H1 (cell line): ENCODE measurements around the gene IKZF1. TPM values are rescaled to one million over a fixed set of nuclear protein-coding genes. Genes with fewer than 3 reads are reported as not detected.

Source experiments
- CTCF ChIA-PET: fragments of 300-600 bp; sonication (Branson Sonifier 250); formaldehyde crosslinking; loops from one replicate; lab custom pipeline; 2021; ENCODE audit not compliant: partially characterized antibody; lab: Charles Lee
- POLR2A ChIA-PET: fragments of 300-600 bp; sonication (Branson Sonifier 250); formaldehyde crosslinking; loops from one replicate; lab custom pipeline; 2021; ENCODE audit warnings: inconsistent platforms; ENCODE audit not compliant: partially characterized antibody; lab: Charles Lee
- DNase-seq, 2 experiments: peaks; one replicate each; pipeline versions ENCODE4 v3.0.0 to v3.0.0-alpha.2; 2010 to 2022; ENCODE audit warnings: low spot score in 2 of 2, low read depth in 1 of 2, mixed read lengths in 1 of 2
- FAIRE-seq: peaks from 2 replicates; lab custom pipeline; 2011; peaks lifted over from hg19 to GRCh38; lab: Jason Lieb, UNC
- H2AFZ ChIP-seq: 2 replicates; pipeline ENCODE4 v1.8.1; 2012; ENCODE audit warnings: low read length, inconsistent platforms
- H2AK5ac ChIP-seq: 2 replicates; pipeline ENCODE4 v1.6.1; 2013; ENCODE audit warnings: low read depth, low read length
- H2BK120ac ChIP-seq: replicated peaks from 2 replicates; pipeline ENCODE3; 2013; ENCODE audit warnings: low read depth, low read length, inconsistent platforms
- H2BK12ac ChIP-seq: 2 replicates; pipeline ENCODE4 v1.6.1; 2013; ENCODE audit warnings: low read depth, low read length
- H2BK15ac ChIP-seq: 2 replicates; pipeline ENCODE4 v1.6.1; 2013; ENCODE audit warnings: low read length
- H2BK20ac ChIP-seq: 2 replicates; pipeline ENCODE4 v1.6.1; 2013; ENCODE audit warnings: low read length
- H2BK5ac ChIP-seq: 2 replicates; pipeline ENCODE4 v1.6.1; 2013; ENCODE audit warnings: low read depth, low read length
- H3K14ac ChIP-seq: 2 replicates; pipeline ENCODE4 v1.6.1; 2013; ENCODE audit warnings: inconsistent platforms; ENCODE audit not compliant: insufficient read length
- H3K18ac ChIP-seq: 2 replicates; pipeline ENCODE4 v1.6.1; 2013; ENCODE audit warnings: low read length; ENCODE audit errors: extremely low read depth
- H3K23ac ChIP-seq: 2 replicates; pipeline ENCODE4 v1.6.1; 2013; ENCODE audit warnings: inconsistent platforms; ENCODE audit not compliant: insufficient read length
- H3K23me2 ChIP-seq: 2 replicates; pipeline ENCODE4 v1.6.1; 2013; ENCODE audit warnings: low read depth, low read length
- H3K27ac ChIP-seq: 2 replicates; pipeline ENCODE4 v1.6.1; 2011; ENCODE audit warnings: low read depth, low read length, inconsistent platforms
- H3K27me3 ChIP-seq, 4 experiments: replicated peaks in 1 of 4; 1 replicate in 1 of 4; 2 replicates in 3 of 4; pipeline versions ENCODE4 v1.6.1 to v1.8.1; 2011 to 2013; ENCODE audit warnings: low read length in 3 of 4, mild to moderate bottlenecking in 3 of 4, inconsistent platforms in 2 of 4, mixed read lengths in 2 of 4, moderate library complexity in 1 of 4; ENCODE audit not compliant: control insufficient read depth in 3 of 4, insufficient read depth in 3 of 4; ENCODE audit errors: extremely low read depth in 1 of 4
- H3K36me3 ChIP-seq, 4 experiments: 2 replicates each; pipeline versions ENCODE4 v1.6.1 to v1.8.1; 2011 to 2013; ENCODE audit warnings: mild to moderate bottlenecking in 4 of 4, low read length in 3 of 4, moderate library complexity in 2 of 4, control low read depth in 1 of 4, inconsistent platforms in 1 of 4; ENCODE audit not compliant: insufficient read depth in 4 of 4, control insufficient read depth in 2 of 4
- H3K4ac ChIP-seq: replicated peaks from 2 replicates; pipeline ENCODE3; 2013; ENCODE audit warnings: low read length, low read depth, mixed read lengths, inconsistent platforms; ENCODE audit not compliant: insufficient read length
- H3K4me1 ChIP-seq, 4 experiments: replicated peaks in 1 of 4; 1 replicate in 1 of 4; 2 replicates in 3 of 4; pipeline versions ENCODE4 v1.6.1 to v1.8.1; 2011 to 2013; ENCODE audit warnings: low read length in 3 of 4, inconsistent platforms in 2 of 4, mixed read lengths in 1 of 4; ENCODE audit not compliant: insufficient read depth in 4 of 4, control insufficient read depth in 3 of 4
- H3K4me2 ChIP-seq, 2 experiments: 2 replicates each; pipeline versions ENCODE4 v1.6.1 to v1.8.1; 2011 to 2013; ENCODE audit warnings: low read depth in 2 of 2, low read length in 2 of 2, control low read depth in 1 of 2, inconsistent platforms in 1 of 2, mild to moderate bottlenecking in 1 of 2; ENCODE audit not compliant: insufficient read depth in 1 of 2
- H3K4me3 ChIP-seq, 4 experiments: fragments of 200-600, 300-600 bp in 1 of 4; sonication (generic), shearing (Covaris generic), sonication (Bioruptor Twin) in 1 of 4; 2 replicates each; pipeline versions ENCODE4 v1.5.1 to v1.8.1; 2011 to 2016; ENCODE audit warnings: low read length in 4 of 4, low read depth in 3 of 4, control low read depth in 2 of 4, inconsistent platforms in 2 of 4, mild to moderate bottlenecking in 2 of 4, mixed read lengths in 1 of 4, moderate library complexity in 1 of 4; ENCODE audit not compliant: insufficient read depth in 2 of 4; ENCODE audit errors: extremely low read depth in 1 of 4
- H3K56ac ChIP-seq: replicated peaks from 2 replicates; pipeline ENCODE3; 2013; ENCODE audit warnings: low read depth, mild to moderate bottlenecking, mixed read lengths, low read length, inconsistent platforms; ENCODE audit not compliant: insufficient read length
- H3K79me1 ChIP-seq: 2 replicates; pipeline ENCODE4 v1.6.1; 2013; ENCODE audit warnings: low read depth, low read length, control low read depth
- H3K79me2 ChIP-seq, 2 experiments: 2 replicates each; pipeline versions ENCODE4 v1.6.1 to v1.8.1; 2012 to 2013; ENCODE audit warnings: low read length in 2 of 2, mild to moderate bottlenecking in 2 of 2, inconsistent platforms in 1 of 2; ENCODE audit not compliant: insufficient read depth in 2 of 2, control insufficient read depth in 1 of 2
- H3K9ac ChIP-seq, 4 experiments: replicated peaks in 1 of 4; 1 replicate in 1 of 4; 2 replicates in 3 of 4; pipeline versions ENCODE4 v1.6.1 to v1.8.1; 2011 to 2013; ENCODE audit warnings: low read depth in 3 of 4, low read length in 3 of 4, control low read depth in 2 of 4, mild to moderate bottlenecking in 2 of 4, moderate library complexity in 2 of 4, inconsistent platforms in 1 of 4; ENCODE audit errors: extremely low read depth in 1 of 4
- H3K9me3 ChIP-seq, 2 experiments: 2 replicates each; pipeline versions ENCODE4 v1.6.1 to v1.8.1; 2012 to 2013; ENCODE audit warnings: mild to moderate bottlenecking in 2 of 2, moderate library complexity in 2 of 2, control low read depth in 1 of 2, inconsistent platforms in 1 of 2, low read depth in 1 of 2, low read length in 1 of 2, mixed read lengths in 1 of 2; ENCODE audit not compliant: insufficient read depth in 2 of 2
- H4K20me1 ChIP-seq, 2 experiments: replicated peaks in 1 of 2; 2 replicates each; pipeline versions ENCODE3 to v1.8.1; 2011 to 2013; ENCODE audit warnings: inconsistent platforms in 2 of 2, low read length in 2 of 2, mild to moderate bottlenecking in 1 of 2; ENCODE audit not compliant: insufficient read depth in 2 of 2, control insufficient read depth in 1 of 2
- H4K5ac ChIP-seq: 2 replicates; pipeline ENCODE4 v1.6.1; 2013; ENCODE audit warnings: low read length, low read depth, mixed read lengths, inconsistent platforms; ENCODE audit not compliant: insufficient read length
- H4K8ac ChIP-seq: 2 replicates; pipeline ENCODE4 v1.8.0; 2013; ENCODE audit warnings: mild to moderate bottlenecking, moderate library complexity, low read length, inconsistent platforms; ENCODE audit not compliant: insufficient read depth; ENCODE audit errors: extremely low read depth
- H4K91ac ChIP-seq: replicated peaks from 2 replicates; pipeline ENCODE3; 2013; ENCODE audit warnings: low read length, mixed read lengths, inconsistent platforms; ENCODE audit not compliant: insufficient read length
- BACH1 ChIP-seq: IDR thresholded peaks from 2 replicates; pipeline ENCODE4 v1.6.1; 2012; ENCODE audit warnings: low read length, improper control_type of control experiment
- POU5F1 ChIP-seq: IDR thresholded peaks from 2 replicates; pipeline ENCODE4 v1.6.1; 2011; ENCODE audit warnings: low read depth, mild to moderate bottlenecking, low read length, moderate library complexity
- WGBS, 2 experiments: shearing (Covaris generic) in 1 of 2; methylation state at CpG; one replicate each; pipeline versions ENCODE4 v1.1.6 to v1.1.7; 2013 to 2015; ENCODE audit warnings: low lambda C conversion rate in 2 of 2, mixed read lengths in 2 of 2, inconsistent platforms in 1 of 2, low coverage in 1 of 2, missing lambda C conversion rate in 1 of 2; ENCODE audit not compliant: insufficient replicate concordance in 2 of 2, insufficient coverage in 1 of 2, insufficient read length in 1 of 2; ENCODE audit errors: extremely low coverage in 1 of 2, missing lambda C conversion rate in 1 of 2; 5-methylcytosine and 5-hydroxymethylcytosine counted together
- polyA plus RNA-seq, 7 experiments: library from polyadenylated mRNA; depleted of rRNA in 3 of 7; stranded (reverse) in 5 of 7; unstranded in 2 of 7; fragments of >200 nt in 5 of 7; fragments of 200-250 nt in 2 of 7; gene quantifications; 1 replicate in 5 of 7; 2 replicates in 1 of 7; 4 replicates in 1 of 7; pipeline versions ENCODE4 v1.2.1 to v1.2.3, GENCODE V29; 2011 to 2013; ENCODE audit warnings: missing spikeins in 2 of 7, mixed read lengths in 2 of 7
- total RNA-seq: library from RNA; stranded (reverse); fragmentation: NEBNext Ultra II Directional; extraction: Animal tissue kit (Norgen Biotek cat#: 25700); gene quantifications from 2 replicates; pipeline ENCODE4 v1.2.1, GENCODE V29; 2021

IKZF1 gene
- total and polyA plus RNA-seq, 2 of the 8 experiments (the other 6 are each of a cell fraction or from before 2014, with no cell fraction given), result 0.74 to 1.5 TPM

- CTCF ChIA-PET, result interaction anchor here (0.6 to 2.2 kb wide), 4 partner anchors 17 to 165 kb away, joined by 3 to 5 read pairs (median 4); no protein-coding TSS in a partner anchor
- Histone ChIP-seq H4K5ac (no peak overlapping the region), H2BK120ac (no peak overlapping the region), H2BK5ac (no peak overlapping the region), H3K79me2 (no peaks in the 10 kb centered on the region; a peak in 1 of 4 replicates), H2BK20ac (no peak overlapping the region), H2BK12ac (no peak overlapping the region), H3K36me3 (no peaks in the 10 kb centered on the region; a peak in 1 of 8 replicates), H2AFZ (no peak overlapping the region), H3K4me2 (no peak overlapping the region)
- TF ChIP-seq BACH1, result no peak
- TF ChIP-seq POU5F1, result 0 out of 2 replicates have a peak, but pooled peaks have one; percentile 63
- TF ChIP-seq, all 59 proteins: peak for 1
- Histone ChIP-seq H2AK5ac (no peak overlapping the region), H4K8ac (no peak overlapping the region), H3K9me3 (no peaks in the 10 kb centered on the region), H3K79me1 (no peaks in the 10 kb centered on the region), H3K18ac (no peak overlapping the region), H3K9ac (no peak overlapping the region), H3K27ac (no peak overlapping the region), H4K91ac (no peak overlapping the region), H3K4ac (no peak overlapping the region), H3K4me1 (peaks cover 0 to 8% (median 4%) of the 10 kb centered on the region in 4 experiments; a peak in 5 of 7 replicates), H3K4me3 (no peak overlapping the region), H3K27me3 (no peaks in the 10 kb centered on the region), H3K23me2 (peaks cover 6% of the 10 kb centered on the region), H4K20me1 (peaks cover 0 to 5% of the 10 kb centered on the region in 2 experiments), H3K56ac (no peak overlapping the region), H3K14ac (no peak overlapping the region), H2BK15ac (no peak overlapping the region), H3K23ac (no peak overlapping the region)
- DNase-seq (no peak), FAIRE-seq (no peak)
- 87% methylated on average over 7 of the region's 7 CpGs; no CpG with 5 or more reads in 1 of the 2 experiments for WGBS, 2 experiments
- POLR2A ChIA-PET, result no interaction called here
Observed at GRCh38 chr7:50339990-50340500, 35.5 kb downstream of the IKZF1 start.
